Ishikawa (cell line): Measurements from ENCODE around the gene FAM184A.

ENCODE experiments used
- CEBPB ChIP-seq: IDR thresholded peaks from 2 replicates; pipeline ENCODE4 v1.6.1; 2012
- CREB1 ChIP-seq: IDR thresholded peaks from 2 replicates; pipeline ENCODE4 v1.6.1; 2012; ENCODE audit warnings: low read depth
- EGR1 ChIP-seq: IDR thresholded peaks from 2 replicates; pipeline ENCODE4 v1.6.1; 2012
- EP300 ChIP-seq: IDR thresholded peaks from 2 replicates; pipeline ENCODE4 v1.6.1; 2012; ENCODE audit warnings: borderline replicate concordance
- FOXM1 ChIP-seq: IDR thresholded peaks from 2 replicates; pipeline ENCODE4 v1.6.1; 2012; ENCODE audit warnings: low read depth, borderline replicate concordance
- RAD21 ChIP-seq: IDR thresholded peaks from 2 replicates; pipeline ENCODE4 v1.6.1; 2012; ENCODE audit warnings: low read depth
- TAF1 ChIP-seq: IDR thresholded peaks from 2 replicates; pipeline ENCODE4 v1.6.1; 2012; ENCODE audit warnings: low read depth, mild to moderate bottlenecking
- TCF12 ChIP-seq: IDR thresholded peaks from 2 replicates; pipeline ENCODE4 v1.6.1; 2012; ENCODE audit warnings: low read depth
- TEAD4 ChIP-seq: IDR thresholded peaks from 2 replicates; pipeline ENCODE4 v1.6.1; 2012
- YY1 ChIP-seq: IDR thresholded peaks from 2 replicates; pipeline ENCODE4 v1.6.1; 2012; ENCODE audit warnings: low read depth
- ZBTB7A ChIP-seq: IDR thresholded peaks from 2 replicates; pipeline ENCODE4 v1.6.1; 2012; ENCODE audit warnings: low read depth
- TF ChIP-seq, protein P1 (sequence below): IDR thresholded peaks from 2 replicates; pipeline ENCODE4 v1.6.1; 2012
- TF ChIP-seq, protein P2 (sequence below): IDR thresholded peaks from 2 replicates; pipeline ENCODE4 v1.6.1; 2012; ENCODE audit warnings: low read depth, mild to moderate bottlenecking
- TF ChIP-seq, protein P3 (sequence below): IDR thresholded peaks from 2 replicates; pipeline ENCODE4 v1.6.1; 2012

DNA sequence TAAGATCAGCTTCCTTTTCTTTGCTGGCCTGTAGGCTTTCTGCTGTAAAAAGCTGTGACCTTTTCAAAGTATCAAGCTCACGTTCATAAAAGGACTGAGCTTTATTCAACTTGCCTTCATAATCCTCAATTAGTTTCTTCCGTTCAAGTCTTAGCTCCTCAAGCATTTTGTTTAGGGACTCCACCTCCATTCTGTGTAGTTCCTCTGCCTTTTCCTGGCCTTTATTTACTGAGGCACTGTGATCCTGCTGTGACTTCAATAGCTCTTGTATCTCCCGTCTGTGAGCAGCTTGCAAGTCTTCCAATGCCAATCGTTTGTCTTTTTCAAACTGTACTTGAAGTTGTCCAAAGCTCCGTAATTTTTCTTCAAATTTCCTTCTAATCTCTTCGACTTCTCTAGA lies 54.4 kb downstream of the FAM184A start:
- TF ChIP-seq TAF1, result no peak
- no peak for TF ChIP-seq FOXM1
- no peak for TF ChIP-seq EP300
- no peak for TF ChIP-seq TEAD4
- no peak for TF ChIP-seq CREB1
- TF ChIP-seq, protein P1, sequence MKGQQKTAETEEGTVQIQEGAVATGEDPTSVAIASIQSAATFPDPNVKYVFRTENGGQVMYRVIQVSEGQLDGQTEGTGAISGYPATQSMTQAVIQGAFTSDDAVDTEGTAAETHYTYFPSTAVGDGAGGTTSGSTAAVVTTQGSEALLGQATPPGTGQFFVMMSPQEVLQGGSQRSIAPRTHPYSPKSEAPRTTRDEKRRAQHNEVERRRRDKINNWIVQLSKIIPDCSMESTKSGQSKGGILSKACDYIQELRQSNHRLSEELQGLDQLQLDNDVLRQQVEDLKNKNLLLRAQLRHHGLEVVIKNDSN, result no peak
- TF ChIP-seq, protein P2, sequence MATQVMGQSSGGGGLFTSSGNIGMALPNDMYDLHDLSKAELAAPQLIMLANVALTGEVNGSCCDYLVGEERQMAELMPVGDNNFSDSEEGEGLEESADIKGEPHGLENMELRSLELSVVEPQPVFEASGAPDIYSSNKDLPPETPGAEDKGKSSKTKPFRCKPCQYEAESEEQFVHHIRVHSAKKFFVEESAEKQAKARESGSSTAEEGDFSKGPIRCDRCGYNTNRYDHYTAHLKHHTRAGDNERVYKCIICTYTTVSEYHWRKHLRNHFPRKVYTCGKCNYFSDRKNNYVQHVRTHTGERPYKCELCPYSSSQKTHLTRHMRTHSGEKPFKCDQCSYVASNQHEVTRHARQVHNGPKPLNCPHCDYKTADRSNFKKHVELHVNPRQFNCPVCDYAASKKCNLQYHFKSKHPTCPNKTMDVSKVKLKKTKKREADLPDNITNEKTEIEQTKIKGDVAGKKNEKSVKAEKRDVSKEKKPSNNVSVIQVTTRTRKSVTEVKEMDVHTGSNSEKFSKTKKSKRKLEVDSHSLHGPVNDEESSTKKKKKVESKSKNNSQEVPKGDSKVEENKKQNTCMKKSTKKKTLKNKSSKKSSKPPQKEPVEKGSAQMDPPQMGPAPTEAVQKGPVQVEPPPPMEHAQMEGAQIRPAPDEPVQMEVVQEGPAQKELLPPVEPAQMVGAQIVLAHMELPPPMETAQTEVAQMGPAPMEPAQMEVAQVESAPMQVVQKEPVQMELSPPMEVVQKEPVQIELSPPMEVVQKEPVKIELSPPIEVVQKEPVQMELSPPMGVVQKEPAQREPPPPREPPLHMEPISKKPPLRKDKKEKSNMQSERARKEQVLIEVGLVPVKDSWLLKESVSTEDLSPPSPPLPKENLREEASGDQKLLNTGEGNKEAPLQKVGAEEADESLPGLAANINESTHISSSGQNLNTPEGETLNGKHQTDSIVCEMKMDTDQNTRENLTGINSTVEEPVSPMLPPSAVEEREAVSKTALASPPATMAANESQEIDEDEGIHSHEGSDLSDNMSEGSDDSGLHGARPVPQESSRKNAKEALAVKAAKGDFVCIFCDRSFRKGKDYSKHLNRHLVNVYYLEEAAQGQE, result no peak
- no peak for TF ChIP-seq RAD21
- TF ChIP-seq, protein P3, sequence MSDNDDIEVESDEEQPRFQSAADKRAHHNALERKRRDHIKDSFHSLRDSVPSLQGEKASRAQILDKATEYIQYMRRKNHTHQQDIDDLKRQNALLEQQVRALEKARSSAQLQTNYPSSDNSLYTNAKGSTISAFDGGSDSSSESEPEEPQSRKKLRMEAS, result no peak
- no peak for TF ChIP-seq EGR1
- no peak for TF ChIP-seq ZBTB7A
- no peak for TF ChIP-seq YY1
- TF ChIP-seq CEBPB, result no peak
- no peak for TF ChIP-seq TCF12
